K562 (cell line): Measurements from ENCODE around the gene TIMP2. TPM values are rescaled to one million over a fixed set of nuclear protein-coding genes. Genes with fewer than 3 reads are reported as not detected.

ENCODE experiments used
- CBX2 ChIP-seq: fragments of 200-600 bp; sonication (generic); IDR thresholded peaks from one replicate; pipeline ENCODE4 v1.6.1; 2012; ENCODE audit warnings: mild to moderate bottlenecking, low read length, inconsistent platforms; ENCODE audit not compliant: insufficient read depth, poor library complexity, severe bottlenecking
- CHCHD3 ChIP-seq: fragments of 250-450 bp; sonication (Bioruptor Pico); IDR thresholded peaks from 2 replicates; pipeline ENCODE4 v2.1.2; 2022; ENCODE audit warnings: mild to moderate bottlenecking
- DLX4 ChIP-seq: fragments of 250-450 bp; sonication (Bioruptor Pico); IDR thresholded peaks from 2 replicates; pipeline ENCODE4 v1.6.1; 2021; ENCODE audit warnings: mild to moderate bottlenecking
- DMBX1 ChIP-seq: fragments of 250-450 bp; sonication (Bioruptor Pico); IDR thresholded peaks from 2 replicates; pipeline ENCODE4 v1.8.0; 2022; ENCODE audit warnings: inconsistent platforms, mild to moderate bottlenecking, moderate library complexity, borderline replicate concordance
- HDAC2 ChIP-seq: fragments of 450-650 bp; IDR thresholded peaks from 2 replicates; pipeline ENCODE4 v1.6.1; 2016; ENCODE audit warnings: mild to moderate bottlenecking
- KDM1A ChIP-seq, 2 experiments: fragments of 450-650 bp; IDR thresholded peaks; 2 replicates each; pipeline ENCODE4 v1.6.1; 2016; ENCODE audit warnings: mild to moderate bottlenecking in 2 of 2
- KDM4B ChIP-seq, 2 experiments: fragments of 450-650 bp in 1 of 2; sonication (generic) in 1 of 2; IDR thresholded peaks; 2 replicates each; pipeline ENCODE4 v1.6.1; 2016 to 2017; ENCODE audit warnings: borderline replicate concordance in 2 of 2, antibody characterized with exemption in 1 of 2, low read depth in 1 of 2, mild to moderate bottlenecking in 1 of 2
- MAZ ChIP-seq, 2 experiments: fragments of 450-650 bp in 1 of 2; sonication (generic) in 1 of 2; formaldehyde crosslinking; IDR thresholded peaks in 1 of 2; conservative IDR thresholded peaks in 1 of 2; 2 replicates each; pipeline versions ENCODE4 v1.4.0 to v1.5.0; 2020; ENCODE audit warnings: mild to moderate bottlenecking in 1 of 2, missing genetic modification reagents in 1 of 2
- PATZ1 ChIP-seq: fragments of 250-450 bp; sonication (Bioruptor Pico); IDR thresholded peaks from 2 replicates; pipeline ENCODE4 v1.5.0; 2020; ENCODE audit warnings: mild to moderate bottlenecking, borderline replicate concordance
- PCBP1 ChIP-seq: fragments of 200-400 bp; formaldehyde crosslinking; IDR thresholded peaks from 2 replicates; pipeline ENCODE4 v1.6.1; 2018; ENCODE audit warnings: mild to moderate bottlenecking, low read depth, low read length; ENCODE audit not compliant: poor library complexity, severe bottlenecking
- PHF8 ChIP-seq: fragments of 200-600 bp; sonication (generic); IDR thresholded peaks from 2 replicates; pipeline ENCODE4 v1.6.1; 2012; ENCODE audit warnings: mixed run types, mild to moderate bottlenecking, inconsistent platforms, low read length, moderate library complexity, borderline replicate concordance
- RBM14 ChIP-seq: fragments of 200-400 bp; formaldehyde crosslinking; IDR thresholded peaks from 2 replicates; pipeline ENCODE4 v1.6.1; 2018; ENCODE audit warnings: low read depth, mild to moderate bottlenecking, low read length, moderate library complexity, borderline replicate concordance; ENCODE audit not compliant: insufficient read depth
- RBM22 ChIP-seq: fragments of 200-400 bp; formaldehyde crosslinking; IDR thresholded peaks from 2 replicates; pipeline ENCODE4 v1.6.1; 2018; ENCODE audit warnings: low read length, low read depth; ENCODE audit not compliant: poor library complexity, severe bottlenecking
- ZBTB43 ChIP-seq: sonication (generic); formaldehyde crosslinking; IDR thresholded peaks from 2 replicates; pipeline ENCODE4 v1.8.0; 2023; ENCODE audit warnings: mild to moderate bottlenecking, missing genetic modification reagents
- ZNF239 ChIP-seq: fragments of 250-450 bp; sonication (Bioruptor Pico); IDR thresholded peaks from 2 replicates; pipeline ENCODE4 v1.4.0; 2020; ENCODE audit warnings: mild to moderate bottlenecking
- ZNF3 ChIP-seq: fragments of 250-450 bp; sonication (Bioruptor Pico); IDR thresholded peaks from 2 replicates; pipeline ENCODE4 v1.5.0; 2021; ENCODE audit warnings: mild to moderate bottlenecking, moderate library complexity
- ZNF311 ChIP-seq: fragments of 250-450 bp; sonication (Bioruptor Pico); IDR thresholded peaks from 2 replicates; pipeline ENCODE4 v1.4.0; 2020; ENCODE audit warnings: mild to moderate bottlenecking, moderate library complexity
- ZNF507 ChIP-seq: conservative IDR thresholded peaks from 2 replicates; pipeline ENCODE4 v1.6.1; 2017; ENCODE audit warnings: missing genetic modification characterization, missing compliant biosample characterization
- polyA plus RNA-seq, 8 experiments: library from polyadenylated mRNA; depleted of rRNA in 4 of 8; stranded (reverse) in 5 of 8; unstranded in 3 of 8; fragments of >200 nt; fragmentation: Nextera tagmentation in 2 of 8; fragmentation: Illumina TruSeq in 1 of 8; extraction: Ambion mirVana in 2 of 8; extraction: Trizol in 1 of 8; gene quantifications; 2 replicates each; pipeline versions ENCODE4 v1.2.1 to v1.2.3, GENCODE V29; 2011 to 2014; ENCODE audit warnings: inconsistent platforms in 1 of 8, missing spikeins in 1 of 8
- total RNA-seq, 7 experiments: library from RNA; depleted of rRNA in 6 of 7; stranded (reverse); fragments of >200 nt in 6 of 7; fragmentation: Illumina TruSeq in 2 of 7; extraction: Trizol in 2 of 7; gene quantifications; 2 replicates each; pipeline versions ENCODE4 v1.2.1 to v1.2.3, GENCODE V29; 2011 to 2021; ENCODE audit warnings: low replicate concordance in 1 of 7
- TF ChIP-seq, protein P1 (sequence below): fragments of 250-450 bp; sonication (Bioruptor Pico); IDR thresholded peaks from 2 replicates; pipeline ENCODE4 v1.5.0; 2021; ENCODE audit warnings: mild to moderate bottlenecking, borderline replicate concordance

Gene TIMP2
- total and polyA plus RNA-seq, 9 of the 15 experiments (the other 6 are each of a cell fraction or from before 2014, with no cell fraction given) = 0.55 TPM; not detected in 8

DNA sequence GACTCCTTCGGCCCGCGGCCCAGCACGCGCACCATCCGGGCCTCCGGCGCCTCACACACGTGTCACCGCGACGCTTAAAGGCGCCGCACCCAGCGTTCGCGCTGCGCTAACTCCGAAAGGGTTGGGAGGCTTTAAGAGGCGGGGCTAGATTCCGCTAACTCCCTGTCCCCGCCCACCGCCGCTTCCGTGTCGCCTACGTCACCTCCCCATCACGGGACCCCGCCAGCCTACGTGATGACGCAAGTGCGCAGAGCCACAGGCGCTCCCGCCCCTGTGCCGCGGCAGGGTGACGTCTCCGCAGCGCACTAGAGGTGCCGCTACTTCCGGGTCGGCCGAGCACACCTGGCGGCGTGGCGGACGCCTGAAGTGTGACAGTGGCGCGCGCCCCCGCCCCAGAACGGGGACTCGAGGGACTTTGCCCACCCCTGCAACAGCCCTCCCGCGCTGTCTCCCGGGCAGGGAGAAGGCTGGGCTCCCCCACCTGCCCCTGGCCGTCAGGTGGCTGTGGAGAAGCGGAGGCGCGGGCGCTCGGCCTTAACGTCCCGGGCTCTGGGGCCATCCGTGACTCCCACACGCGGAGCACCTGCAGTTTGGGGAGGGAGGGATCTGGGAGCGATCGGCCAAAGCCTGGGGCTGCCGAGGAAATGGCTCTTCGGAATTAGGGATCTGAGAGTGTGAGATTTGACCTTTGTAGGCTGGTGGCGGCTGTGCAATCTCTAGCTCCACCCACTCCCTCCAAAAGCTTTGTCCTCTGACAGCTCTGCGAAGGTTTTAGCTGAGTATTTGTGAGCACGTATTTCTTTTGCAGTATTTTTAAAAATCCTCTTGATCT, 84.2 kb downstream of the TIMP2 start, which contains the start of gene USP36 (continued):
- TF ChIP-seq, protein P1, sequence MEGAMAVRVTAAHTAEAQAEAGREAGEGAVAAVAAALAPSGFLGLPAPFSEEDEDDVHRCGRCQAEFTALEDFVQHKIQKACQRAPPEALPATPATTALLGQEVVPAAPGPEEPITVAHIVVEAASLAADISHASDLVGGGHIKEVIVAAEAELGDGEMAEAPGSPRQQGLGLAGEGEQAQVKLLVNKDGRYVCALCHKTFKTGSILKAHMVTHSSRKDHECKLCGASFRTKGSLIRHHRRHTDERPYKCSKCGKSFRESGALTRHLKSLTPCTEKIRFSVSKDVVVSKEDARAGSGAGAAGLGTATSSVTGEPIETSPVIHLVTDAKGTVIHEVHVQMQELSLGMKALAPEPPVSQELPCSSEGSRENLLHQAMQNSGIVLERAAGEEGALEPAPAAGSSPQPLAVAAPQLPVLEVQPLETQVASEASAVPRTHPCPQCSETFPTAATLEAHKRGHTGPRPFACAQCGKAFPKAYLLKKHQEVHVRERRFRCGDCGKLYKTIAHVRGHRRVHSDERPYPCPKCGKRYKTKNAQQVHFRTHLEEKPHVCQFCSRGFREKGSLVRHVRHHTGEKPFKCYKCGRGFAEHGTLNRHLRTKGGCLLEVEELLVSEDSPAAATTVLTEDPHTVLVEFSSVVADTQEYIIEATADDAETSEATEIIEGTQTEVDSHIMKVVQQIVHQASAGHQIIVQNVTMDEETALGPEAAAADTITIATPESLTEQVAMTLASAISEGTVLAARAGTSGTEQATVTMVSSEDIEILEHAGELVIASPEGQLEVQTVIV (CRISPR knock-in tag) = no peak
- TF ChIP-seq ZNF239 (CRISPR knock-in tag) (no peak; the same call in 1 of the 2 replicates), PCBP1 (no peak), KDM4B (IDR thresholded peaks at IDR 0.05; ENCODE audit: borderline replicate concordance in 2 of 2, low read depth in 1 of 2) (peak in 1 of 2 experiments; percentile 27; a peak in 1 of 4 replicates), RBM14 (no peak), PHF8 (peak; percentile 97), ZNF3 (CRISPR knock-in tag) (no peak), CHCHD3 (no peak), MAZ (CRISPR knock-in tag; conservative IDR thresholded peaks at IDR 0.05 in 1 of 2, IDR thresholded peaks at IDR 0.05 in 1 of 2) (peak; percentile 90 to 93), PATZ1 (CRISPR knock-in tag) (no peak), ZNF507 (tag) (no peak), HDAC2 (peak; percentile 80), ZNF311 (CRISPR knock-in tag) (no peak), CBX2 (no peak), RBM22 (peak; percentile 59), DMBX1 (CRISPR knock-in tag) (0 out of 2 replicates have a peak, but pooled peaks have one; percentile 28), ZBTB43 (CRISPR knock-in tag) (0 out of 2 replicates have a peak, but pooled peaks have one; percentile 68), DLX4 (CRISPR knock-in tag) (no peak), KDM1A (IDR thresholded peaks at IDR 0.05) (peak in 1 of 2 experiments; percentile 16; a peak in 2 of 4 replicates)
